GM18526 (cell line): Measurements from ENCODE around the gene HOMER3.

ENCODE experiments used
- POLR2A ChIP-seq: IDR thresholded peaks from 3 replicates; pipeline ENCODE4 v1.6.1; 2011; ENCODE audit not compliant: insufficient read length; ENCODE audit errors: extremely low read depth

The HOMER3 gene

DNA sequence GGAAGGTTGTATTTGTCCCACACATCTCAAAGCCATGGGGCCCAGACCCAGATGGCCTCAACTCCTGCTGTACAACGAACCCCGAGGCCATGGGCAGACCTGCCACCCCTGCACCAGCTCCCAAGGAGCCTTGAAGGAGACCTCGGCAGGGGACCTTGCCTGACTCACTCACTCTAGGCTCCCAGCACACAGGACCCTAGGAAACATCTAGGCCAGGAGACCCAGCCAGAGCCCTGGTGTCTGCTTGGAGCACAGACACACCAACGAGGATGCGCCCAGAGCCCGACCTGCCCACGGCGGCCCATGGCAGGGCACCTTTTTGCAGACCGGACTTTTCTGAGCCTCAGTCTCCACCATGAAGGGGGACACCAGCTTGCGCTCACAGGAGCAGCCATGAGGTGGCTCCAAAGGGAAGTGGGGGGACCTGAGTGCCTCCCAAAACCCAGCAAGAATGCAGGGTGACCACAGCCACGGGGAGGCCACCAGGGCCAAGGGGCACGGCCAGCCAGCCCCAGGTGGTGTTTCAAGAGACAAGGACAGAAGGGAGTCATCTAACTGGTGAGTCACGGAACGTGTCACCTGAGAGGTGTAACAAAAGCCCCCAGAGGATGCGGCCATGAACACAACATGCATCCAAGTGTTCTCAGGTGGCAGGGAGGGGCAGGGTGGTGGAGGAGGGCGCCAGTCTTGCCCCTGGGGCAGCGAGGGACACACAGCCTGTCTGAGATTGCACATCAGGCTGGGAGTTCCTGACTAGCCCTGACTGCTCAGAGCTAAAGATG is 40.1 kb downstream of the HOMER3 start:
- no peak for TF ChIP-seq POLR2A

DNA sequence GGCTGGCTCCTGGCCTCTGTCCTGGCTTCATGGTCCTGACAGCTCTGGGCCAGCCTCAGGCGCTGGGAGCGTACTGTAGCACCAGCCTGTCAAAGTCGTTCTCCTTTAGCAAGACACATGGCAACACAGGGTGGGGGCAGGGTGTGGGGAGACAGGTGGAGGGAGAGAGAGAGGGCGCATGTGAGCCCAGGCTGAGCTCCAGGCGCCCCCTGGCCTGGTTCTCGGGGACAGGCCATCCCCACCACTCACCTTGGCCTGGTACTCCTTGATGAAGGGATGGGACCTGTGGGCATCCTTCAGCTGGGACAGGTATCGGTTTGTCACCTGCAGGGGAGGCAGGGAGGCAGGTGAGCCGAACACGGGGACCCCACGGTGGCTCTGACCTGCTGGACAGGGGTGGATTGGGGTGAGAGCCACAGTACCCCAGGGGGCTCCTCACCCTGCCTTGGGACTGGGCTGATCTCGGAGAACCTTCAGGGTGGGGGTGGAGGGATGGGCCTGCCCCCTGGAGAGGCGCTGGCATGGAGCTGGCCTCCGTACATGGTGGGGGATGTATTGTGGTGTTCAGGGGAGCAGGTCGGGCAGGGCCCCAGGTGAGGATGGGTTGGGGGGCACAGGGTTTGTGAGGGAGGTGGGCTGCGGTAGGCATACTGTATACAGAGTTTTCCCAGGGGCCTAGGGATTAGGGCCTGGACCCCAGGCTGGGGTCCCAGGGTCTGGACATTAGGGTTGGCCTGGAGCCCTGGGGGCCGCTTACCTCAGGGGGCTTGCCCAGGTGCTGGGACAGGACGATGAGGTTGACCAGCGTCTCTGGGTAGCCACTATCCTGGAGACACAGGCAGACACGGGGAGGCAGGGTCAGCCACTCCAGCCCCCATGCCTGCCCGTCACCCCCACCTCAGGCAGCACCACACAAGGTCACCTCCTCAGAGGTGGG is 41.1 kb downstream of the HOMER3 start:
- TF ChIP-seq POLR2A, result no peak

DNA sequence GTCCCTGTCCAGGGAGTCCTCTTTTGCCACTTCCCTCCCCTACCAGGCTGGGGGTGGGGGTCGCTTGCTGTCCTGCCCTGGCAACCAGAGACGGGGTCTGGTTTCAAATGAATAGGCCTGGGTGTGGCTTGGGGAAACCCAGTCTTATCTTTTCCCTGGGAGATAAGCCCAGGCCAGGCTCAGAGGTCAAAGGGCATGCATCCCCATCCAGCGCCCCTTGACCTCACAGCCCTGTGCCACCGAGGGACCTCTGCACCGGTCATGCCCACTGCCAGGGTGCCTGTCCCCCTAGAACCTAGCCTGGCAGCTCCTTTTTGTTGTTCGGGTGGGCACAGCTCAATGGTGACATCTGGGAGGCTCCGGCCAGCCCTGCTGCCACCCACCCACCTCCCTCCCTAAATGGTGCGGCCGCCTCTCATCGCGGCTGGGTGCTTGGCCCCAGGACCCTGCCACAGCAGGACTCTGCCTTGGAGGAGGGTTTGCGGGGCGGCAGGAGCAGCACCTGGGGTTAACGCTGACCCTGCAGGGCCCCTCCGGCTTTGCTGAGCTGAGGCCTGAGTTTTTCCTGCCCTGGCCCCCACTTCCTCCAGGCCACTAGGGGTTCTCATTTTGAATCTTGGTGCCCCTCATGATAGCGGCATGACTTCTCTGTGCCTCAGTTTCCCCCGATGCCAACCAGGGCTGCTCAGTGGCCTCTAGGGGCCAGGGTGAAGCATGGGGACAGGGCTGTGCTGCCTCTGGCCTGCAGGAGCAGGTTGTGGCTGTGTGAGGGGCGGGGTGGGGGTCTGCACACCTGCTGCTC is 42.2 kb downstream of the HOMER3 start:
- TF ChIP-seq POLR2A, result no peak

DNA sequence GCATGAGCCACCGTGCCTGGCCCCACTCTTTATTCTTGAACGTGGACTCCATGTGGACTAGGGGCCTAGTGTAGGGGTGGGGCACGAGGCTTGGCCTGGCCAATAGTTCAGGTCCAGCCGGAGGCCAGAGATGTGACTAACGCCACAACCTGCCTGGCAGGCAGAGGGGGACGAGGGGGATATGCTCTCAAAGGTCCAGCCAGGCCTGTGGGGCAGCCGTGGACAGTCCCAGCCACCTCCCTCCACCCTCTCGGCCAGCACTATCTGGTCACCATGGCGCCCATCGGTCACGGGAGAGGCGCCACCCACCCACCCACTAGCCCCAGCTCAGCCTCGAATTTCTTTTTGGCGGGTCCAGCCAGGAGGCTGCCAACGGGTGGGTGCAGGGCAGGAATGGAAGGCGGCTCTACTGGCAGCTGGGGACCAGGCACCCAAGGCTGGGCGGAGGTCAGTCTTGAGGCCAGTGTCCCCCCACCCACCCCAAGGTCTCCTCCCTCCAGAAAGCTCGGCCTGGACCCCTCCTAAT is 42.9 kb downstream of the HOMER3 start:
- TF ChIP-seq POLR2A, result no peak

DNA sequence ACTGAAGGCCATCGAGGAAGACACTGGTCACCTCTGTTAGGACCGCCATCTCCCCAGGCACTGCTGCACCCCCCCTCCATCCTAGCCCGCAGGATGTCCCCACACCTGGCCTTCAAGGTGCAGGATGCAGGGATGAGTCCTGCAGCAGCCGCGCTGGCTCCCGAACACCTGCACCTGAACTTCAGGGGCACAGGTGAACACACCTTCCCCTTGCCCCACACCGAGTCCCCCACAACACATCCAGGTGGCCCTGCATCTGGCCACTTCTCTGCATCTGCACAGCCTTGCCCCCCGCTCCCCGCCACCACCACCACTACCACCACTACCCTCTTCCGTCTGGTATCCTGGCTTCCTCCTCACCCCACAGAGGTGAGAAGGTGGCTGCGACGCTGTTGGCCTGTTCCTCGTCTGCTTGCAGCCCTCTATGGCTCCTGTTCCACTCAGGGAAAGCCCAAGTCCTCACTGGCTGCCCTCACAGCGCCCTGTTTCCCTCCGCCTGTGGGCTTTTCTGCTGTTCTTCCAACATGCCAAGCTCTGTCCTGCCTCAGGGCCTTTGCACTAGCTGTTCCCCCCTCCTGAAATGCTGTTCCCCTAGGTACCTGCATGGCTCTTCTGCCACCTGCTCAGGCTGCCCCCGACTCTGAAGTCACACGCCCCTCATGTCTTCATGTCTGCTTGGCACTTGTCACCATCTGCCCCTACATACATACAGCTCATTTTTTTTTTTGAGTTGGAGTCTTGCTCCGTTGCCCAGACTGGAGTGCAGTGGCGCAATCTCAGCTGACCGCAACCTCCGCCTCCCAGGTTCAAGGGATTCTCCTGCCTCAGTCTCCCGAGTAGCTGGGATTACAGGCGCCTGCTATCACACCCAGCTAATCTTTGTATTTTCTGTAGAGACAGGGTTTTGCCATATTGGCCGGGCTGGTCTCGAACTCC is 43.7 kb downstream of the HOMER3 start:
- TF ChIP-seq POLR2A, result no peak

DNA sequence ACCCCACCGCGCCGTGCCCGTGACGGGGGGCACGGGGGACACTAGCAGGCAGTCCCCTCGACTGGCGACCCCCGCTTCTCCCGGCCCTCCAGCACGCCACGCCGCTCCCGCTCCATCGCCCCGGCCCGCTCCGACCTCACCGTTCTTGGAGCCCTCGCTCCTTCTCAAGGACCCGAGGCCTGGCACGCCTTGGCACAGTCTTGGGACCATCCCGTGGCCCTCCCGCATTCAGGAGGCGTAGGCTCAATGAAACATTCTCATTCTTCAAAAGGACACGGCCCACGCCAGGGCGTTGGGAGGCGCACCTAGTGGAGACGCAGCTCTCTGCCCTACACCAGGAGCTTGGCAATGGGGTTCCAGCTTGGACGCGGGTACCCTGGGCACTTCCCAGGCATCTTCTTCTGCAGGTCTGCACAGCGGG is 44.6 kb downstream of the HOMER3 start:
- TF ChIP-seq POLR2A, result no peak

DNA sequence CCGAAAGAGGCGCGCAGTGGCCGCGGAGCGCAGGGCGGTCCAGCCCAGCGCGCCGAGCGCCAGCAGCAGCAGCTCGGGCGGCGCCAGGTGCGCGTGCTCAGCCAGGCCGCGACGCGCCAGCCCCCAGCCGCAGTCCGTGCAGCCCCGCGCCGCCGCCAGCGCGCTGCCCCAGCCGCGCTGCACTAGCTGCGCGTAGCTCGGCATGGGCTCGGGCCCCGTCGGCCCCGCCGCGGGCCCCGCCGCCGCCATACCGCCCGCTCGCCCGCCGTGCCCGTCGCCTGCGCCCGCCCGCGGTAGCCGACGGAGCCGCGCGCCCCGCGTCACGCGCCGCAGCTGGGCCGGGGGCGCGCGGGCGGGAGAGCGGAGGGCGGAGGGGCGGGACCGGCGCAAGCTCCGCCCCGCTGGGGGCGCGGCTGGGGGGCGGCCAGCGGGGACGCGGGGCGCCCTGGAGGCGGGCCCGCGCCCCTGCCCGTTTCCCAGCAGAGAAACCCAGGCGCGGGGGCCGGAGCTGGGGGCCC is 45.1 kb downstream of the HOMER3 start, which contains the start of gene CERS1:
Gene CERS1 (minus strand): TSS at position 335 of the 518 bp plus-strand sequence. CDS start 86 bp downstream, at position 249.
- no peak for TF ChIP-seq POLR2A

DNA sequence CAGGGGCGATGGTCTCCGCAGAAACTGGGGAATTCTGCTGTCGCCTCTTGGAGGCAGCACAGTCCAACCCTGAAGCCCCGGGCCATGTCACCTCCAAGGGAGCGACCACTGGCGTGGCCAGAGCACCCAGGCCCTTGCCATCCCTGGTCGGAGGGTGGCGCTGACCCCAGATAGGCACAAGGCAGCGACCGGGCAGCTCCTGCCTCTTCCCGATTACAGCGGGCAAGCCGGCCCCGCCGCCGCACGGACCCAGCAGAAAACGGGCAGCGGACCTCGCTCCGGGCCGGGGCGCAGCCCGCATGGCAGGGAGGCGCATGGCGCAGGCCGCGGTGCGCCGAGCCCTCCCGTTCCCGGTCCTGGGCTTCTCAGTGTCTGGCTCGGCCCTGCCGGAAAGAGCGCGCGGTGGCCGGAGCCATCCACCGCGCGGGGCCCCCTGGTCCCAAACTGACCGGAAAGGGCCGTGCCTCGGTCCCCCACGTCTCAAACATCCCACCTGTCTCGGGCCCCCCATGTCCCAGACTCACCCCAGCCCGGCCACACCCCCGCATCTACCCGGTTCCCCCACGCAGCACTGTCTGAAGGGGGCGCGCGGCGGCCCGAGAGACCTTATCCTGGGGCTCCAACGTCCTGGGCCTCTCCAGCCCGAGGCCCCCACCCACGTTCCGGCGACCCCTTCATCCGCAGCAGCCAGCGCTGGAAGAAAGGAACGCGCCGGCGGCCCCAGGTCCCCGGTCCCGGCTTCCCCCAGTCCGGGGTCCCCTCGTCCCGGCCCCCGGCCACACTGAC is 45.8 kb downstream of the HOMER3 start:
- no peak for TF ChIP-seq POLR2A

DNA sequence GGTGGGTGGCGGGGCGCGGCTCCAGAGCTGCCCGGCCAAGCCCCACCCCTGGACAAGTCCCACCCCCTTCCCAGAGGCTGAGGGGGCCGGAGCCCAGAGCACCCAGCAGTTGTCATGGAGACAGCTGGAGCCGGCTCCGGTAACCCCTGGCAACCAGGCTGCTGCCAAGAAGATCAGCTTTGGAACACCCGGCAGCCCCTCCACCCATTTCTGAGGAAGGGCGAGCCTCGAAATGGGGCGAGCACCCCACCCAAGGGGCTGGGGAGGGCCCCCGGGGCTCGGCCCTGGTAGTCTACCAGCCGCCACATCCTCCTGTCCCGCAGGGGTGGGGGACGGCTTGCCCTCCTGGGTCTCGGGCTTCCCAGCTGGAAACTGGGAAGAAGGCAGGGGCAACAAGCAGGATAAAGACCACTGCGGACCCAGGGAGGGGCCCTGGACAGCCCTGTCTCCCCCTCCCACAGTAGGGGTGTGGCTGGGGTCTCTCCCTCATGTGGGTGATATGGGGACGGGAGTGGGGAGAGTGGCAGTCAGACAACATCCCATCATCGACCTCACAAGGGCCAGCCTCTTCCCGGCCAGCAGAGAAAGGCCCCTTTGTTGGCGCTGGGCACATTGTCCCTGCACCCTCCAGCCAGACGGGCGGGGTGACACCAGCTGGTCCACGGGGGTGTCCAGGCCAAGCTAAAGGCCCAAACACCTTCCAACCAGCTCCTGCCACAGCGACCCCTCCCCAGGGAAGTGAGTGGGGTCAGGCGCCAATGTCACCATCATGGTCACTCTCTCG is 46.6 kb downstream of the HOMER3 start:
- TF ChIP-seq POLR2A, result no peak

DNA sequence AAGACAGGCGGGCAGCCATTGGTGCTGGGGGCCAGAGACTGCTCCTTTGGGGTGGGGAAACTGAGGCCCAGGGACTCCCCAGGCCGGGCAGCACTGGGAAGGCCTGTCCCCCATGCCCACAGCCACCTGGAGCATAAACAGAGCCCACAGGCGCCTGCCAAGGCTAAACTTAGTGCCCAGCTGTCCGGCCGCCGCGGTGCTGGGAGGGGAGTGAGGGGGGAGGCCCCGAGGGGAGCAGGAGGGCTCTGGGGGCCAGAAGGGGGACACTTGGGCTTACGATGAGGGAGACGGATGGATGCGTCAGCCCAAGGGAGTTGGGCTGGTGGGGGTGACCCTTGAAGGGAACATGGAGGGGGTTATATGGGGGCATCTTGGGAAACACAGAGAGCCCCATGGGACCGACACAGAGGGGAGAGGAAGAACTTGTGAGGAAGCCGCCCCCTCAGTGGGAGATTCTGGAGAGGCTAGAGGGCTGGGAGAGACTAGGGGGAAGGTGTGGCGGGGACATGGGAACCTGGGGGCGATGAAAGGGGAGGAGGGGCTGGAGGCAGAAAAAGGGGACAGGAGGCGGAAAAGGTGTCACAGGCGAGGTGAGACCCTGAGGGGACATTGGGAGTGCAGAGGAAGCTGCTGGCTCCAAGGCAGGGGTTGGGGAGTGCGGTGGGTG is 47.3 kb downstream of the HOMER3 start:
- no peak for TF ChIP-seq POLR2A

DNA sequence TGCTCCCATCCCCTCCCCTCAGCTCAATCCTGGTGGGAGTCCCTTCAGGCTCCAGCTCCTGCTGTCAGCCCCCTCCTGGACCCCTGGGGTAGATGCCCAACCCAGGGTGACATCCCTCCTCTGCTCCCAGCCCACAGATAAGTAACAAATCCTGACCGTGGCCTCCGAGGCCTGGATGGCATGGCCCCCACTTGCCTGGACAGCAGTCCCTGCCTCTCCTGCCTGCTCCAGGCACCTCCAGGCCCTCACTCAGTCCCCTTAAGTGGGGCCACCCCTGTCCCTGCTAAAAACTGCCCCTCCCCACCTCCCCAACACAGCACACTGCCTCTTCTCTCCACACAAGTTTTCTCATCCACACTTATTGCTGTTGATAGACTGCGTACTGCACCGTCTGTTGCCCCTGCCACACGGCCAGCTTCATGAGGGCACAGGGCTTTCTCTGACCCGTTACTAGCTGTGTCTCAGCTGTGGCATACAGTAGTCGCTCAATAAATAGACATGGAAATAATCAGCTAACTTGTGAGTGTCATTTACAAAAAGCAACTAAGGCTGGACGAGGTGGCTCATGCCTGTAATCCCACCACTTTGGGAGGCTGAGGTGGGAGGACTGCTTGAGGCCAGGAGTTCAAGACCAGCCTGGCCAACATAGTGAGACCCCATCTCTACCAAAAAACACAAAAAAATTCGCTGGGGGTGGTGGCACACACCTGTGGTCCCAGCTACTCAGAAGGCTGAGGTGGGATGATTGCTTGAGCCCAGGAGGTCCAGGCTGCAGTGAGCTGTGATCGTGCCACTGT is 50.9 kb downstream of the HOMER3 start:
- TF ChIP-seq POLR2A, result no peak
